Activated CD4-positive, alpha-beta T cell treated with anti-CD3 and anti-CD28 coated beads, Interleukin-10, Interleukin-2, amounts not matched to agents 100 ng/mL and 50 ng/mL, durations not matched to agents 16 hours and 8 hours (primary cell): ENCODE data around the gene TSC22D1.
"Not testable (repeated sequence)": the region's sequence is repeated elsewhere in the genome, so short reads cannot be mapped to it uniquely, and the experiment has no call there.

Experiments used
- DNase-seq: peaks from one replicate; pipeline ENCODE4 v3.0.0-alpha.2; 2020

TSC22D1 gene

DNA sequence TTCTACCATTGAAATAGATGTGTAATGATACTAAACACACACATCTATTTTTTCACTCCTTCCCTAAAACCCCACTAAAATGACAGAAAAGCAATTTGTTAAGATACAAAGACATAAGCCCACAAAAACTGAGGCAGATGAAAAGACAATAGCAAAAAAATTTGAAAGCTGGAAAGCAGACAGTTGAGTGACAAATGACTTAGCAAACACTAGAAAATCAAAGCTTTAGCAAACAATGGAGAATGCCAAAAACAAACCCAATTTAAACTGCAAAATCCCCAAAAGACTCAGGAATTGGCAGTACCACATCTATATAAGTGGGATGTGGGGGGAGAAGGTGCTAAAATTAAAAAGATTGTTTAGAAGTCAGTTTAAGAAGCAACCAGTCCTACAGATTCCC, 9.5 kb downstream of the TSC22D1 start:
- no peak for DNase-seq

DNA sequence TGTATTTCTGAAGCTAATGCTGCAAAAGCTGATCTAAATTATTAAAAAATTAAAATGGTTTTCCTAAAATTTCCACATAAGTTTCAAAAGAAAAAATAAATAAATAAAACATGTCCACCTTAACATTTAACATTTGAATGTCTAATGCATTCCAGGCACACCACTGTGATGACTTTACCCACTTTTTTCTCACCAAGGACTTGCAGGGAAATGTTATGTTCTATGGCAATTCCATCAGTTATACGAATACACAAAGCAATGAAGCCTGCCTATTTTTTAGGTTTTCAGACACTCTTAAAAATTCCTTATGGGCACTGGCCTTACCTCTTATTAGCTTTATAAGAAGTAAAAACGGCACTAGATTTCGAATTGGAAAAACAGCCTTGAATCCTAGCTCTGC, 10.2 kb downstream of the TSC22D1 start:
- no peak for DNase-seq

DNA sequence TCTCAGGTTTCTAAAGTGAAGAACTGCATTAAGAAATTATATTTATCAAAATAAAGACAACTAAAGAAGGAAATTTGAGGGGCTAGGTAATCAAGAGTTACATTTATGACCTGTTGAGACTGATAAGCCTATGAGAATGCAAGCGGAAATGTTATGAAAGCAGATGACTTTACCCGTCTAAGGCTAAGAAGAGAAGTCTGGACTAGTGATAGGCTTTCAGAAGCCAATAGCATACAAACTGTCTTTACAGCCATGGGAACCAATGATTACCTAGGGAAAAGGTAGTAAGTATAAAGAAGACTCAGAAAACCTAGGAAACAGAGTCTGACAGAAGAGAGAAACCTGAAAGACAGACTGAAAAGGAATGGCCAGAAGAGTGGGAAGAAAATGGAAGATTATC, 11.2 kb downstream of the TSC22D1 start:
- DNase-seq = no peak

DNA sequence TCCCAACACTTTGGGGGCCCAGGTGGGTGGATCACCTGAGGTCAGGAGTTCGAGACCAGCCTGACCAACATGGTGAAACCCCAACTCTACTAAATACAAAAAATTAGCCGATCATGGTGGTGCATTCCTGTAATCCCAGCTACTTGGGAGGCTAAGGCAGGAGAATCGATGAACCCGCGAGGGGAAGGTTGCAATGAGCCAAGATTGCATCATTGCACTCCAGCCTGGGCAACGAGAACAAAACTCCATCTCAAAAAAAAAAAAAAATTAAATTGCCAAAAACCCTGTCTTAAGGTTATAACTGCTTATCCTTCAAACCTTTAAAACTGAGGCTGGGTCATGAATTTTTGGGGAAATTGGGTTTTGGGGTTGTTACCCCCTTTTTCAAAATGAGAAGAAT, 13.3 kb downstream of the TSC22D1 start:
- not testable (repeated sequence) for DNase-seq

DNA sequence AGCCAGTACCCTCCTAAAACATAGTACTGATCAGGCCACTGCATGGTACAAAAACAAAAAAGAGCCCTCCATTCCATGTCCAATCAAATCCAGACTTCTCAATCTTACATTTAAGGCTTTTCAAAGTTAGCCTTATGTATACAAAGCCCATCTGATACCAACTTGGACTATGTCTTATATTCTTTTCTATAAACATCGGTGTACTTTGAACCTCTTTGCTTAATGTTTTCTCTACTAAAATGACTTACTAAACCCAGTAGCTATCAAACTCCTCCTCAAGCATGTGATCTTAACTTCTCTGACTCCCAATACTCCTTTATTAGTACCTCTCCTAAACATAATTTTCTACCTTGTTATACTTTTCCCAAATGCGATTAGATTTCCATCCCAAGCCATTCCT, 14.8 kb downstream of the TSC22D1 start:
- no peak for DNase-seq

DNA sequence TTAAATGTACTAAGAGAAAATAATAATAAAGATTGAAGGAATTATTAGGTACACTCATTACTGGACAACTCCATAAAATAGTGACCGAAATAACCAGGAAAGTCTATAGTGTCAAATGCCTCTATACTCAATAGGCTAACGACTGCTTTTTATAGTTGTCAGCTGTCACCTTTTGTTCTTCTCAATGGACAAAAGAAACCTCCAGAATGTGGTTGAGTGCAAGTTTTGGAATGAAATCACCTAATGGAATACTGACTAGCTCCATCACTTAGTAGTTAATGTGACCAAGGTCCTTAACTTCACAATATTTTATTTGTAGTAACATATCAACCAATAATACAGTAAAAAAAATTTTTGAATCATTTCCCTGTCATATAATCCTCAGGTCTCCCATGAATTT, 18.1 kb downstream of the TSC22D1 start:
- DNase-seq = no peak

DNA sequence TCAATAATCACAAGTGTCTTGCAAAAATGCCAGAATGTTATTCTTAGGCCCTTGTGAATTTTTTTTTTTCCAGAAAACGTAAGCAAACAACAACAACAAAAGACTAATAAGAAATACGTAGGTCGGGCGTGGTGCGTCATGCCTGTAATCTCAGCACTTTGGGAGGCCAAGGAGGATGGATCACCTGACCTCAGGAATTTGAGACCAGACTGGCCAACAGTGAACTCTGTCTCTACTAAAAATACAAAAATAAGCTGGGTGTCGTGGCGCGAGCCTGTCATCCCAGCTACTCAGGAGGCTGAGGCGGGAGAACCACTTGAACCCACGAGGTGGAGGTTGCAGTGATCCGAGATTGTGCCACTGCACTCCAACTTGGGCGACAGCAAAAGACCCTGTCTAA, 20.9 kb downstream of the TSC22D1 start:
- DNase-seq = no peak

DNA sequence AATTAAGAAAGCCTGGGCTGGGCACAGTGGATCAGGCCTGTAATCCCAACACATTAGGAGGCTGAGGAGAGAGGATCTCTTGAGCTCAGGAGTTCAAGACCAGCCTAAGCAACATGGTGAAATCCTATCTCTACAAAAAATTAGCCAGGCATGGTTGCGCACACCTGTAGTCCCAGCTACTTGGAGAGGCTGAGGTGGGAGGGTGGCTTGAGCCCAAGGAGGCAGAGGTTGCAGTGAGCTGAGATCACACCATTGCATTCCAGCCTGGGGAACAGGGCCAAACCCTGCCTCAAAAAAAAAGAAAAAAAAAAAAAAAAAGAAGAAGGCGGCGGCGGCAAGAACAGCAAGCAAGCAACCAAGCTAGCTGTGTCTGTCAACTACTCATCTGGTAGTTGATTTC, 26.7 kb downstream of the TSC22D1 start:
- no peak for DNase-seq

DNA sequence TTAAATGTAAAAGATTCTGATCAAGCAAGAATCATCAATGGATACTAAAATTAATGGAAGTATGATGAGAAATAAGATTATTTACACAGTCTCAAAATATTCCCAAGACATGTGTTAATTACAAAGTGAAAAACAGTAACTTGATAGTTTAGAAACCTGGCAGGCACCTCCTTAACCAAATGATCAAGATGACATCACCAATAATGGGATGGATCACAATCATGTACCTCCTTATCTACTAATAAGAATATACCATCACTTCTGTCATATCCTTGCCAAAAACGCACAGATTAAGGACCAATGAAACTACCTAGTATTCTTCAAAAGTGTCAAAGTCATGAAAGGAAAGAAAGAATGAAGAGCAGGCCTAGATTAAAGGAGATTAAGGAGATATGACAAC, 30.0 kb downstream of the TSC22D1 start:
- no peak for DNase-seq

DNA sequence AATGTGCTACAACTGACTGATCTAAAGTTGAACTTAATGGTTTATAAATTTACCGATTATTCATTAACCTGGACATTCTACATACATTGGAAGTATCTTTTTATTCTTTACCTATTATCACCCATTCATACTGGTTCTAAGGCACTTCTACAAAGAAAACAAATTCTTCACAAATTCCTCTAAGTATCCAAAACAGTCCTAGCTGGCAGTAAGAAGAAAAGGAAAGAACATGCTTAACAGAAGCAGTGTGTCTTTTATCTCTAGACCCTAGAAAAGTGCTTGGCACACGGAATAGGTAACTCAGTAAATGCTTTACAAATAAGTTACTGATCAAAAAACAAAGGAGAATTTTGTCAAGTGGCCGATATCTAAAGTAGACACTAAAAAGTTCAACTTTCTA, 32.8 kb downstream of the TSC22D1 start:
- DNase-seq = no peak

DNA sequence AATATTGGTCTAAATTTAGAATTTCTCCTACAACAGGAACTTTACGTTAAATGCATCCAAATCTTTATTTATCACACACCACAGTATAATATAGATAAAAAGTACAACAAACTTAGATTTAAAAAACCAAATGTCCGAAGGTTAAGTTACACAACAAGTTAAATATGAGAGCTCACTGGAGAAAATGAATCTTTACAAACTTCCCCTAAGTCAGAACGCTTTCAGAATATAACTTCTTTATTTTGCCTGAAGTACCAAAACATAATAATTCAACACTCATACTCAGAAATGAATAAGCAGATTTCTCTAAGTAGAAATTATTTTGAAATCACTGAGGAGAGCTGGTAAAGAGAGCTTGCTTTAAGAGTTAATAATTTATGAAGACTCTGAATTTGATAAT, 33.8 kb downstream of the TSC22D1 start:
- DNase-seq = no peak

DNA sequence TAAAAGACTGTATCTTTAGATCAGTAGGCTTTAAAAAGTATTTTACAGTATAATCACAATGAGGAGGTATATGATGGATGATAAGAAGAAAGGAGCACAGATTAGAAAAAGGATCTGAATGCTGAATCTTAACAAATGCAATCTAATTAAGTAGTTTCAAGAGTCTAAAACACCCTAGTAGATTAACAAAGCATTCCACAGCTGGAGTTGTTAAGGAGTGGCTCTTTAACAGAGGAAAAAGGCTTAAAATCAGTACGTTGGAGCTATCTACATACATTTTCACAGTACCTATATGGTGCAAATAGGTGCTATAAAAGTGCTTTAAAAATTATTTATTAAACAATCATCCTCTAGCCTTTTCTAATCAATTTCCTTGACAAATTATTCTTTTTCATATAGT, 34.5 kb downstream of the TSC22D1 start:
- DNase-seq = no peak

DNA sequence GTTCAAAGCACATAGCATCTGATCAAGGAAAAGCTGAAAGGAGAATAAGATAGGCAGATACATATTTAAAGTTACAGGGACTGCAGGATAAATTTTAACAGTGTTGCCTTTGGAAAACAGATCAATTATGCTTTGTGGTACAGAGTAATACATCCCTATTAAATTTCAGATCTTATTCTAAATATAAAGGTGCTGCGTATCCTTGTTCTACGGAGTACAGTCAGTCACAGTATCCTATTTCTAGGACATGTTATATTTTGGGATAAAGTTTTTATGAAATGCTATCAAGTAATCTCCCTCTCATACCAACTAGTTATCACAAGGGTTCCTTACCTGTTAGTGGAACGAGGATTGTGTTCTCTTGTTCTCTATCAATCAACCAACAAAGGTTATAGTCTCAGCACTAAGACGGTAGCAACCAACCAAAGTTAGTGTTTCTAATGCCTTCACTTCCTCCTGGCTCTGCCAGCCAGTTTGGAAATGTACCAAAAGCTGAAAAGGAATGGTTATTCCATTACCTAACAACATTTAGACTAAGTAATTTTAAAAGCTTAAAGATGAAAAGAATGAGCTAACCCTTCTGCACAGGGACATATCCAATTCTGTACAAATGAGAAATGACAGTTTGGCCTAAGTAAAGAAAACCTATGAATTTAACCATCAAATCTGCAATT, 35.2 kb downstream of the TSC22D1 start:
- DNase-seq = no peak

DNA sequence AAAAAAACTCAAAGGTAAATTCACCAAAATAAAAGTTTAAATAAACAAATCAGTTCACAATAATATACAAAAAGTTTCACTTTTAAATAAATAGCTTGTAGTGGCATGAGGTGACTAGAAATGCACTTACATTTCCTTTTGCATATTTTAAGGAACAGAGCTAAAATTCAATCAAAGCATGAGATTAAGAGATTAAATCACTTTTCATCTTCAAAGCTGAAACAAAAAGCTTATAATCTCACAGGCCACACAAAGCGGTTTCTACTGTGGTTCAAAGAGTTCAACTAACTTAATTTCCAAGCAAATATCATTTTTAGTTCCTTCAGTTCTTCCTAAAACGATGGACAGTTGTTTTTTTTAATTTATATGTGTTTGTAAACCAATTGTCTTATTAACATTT, 38.9 kb downstream of the TSC22D1 start:
- no peak for DNase-seq

DNA sequence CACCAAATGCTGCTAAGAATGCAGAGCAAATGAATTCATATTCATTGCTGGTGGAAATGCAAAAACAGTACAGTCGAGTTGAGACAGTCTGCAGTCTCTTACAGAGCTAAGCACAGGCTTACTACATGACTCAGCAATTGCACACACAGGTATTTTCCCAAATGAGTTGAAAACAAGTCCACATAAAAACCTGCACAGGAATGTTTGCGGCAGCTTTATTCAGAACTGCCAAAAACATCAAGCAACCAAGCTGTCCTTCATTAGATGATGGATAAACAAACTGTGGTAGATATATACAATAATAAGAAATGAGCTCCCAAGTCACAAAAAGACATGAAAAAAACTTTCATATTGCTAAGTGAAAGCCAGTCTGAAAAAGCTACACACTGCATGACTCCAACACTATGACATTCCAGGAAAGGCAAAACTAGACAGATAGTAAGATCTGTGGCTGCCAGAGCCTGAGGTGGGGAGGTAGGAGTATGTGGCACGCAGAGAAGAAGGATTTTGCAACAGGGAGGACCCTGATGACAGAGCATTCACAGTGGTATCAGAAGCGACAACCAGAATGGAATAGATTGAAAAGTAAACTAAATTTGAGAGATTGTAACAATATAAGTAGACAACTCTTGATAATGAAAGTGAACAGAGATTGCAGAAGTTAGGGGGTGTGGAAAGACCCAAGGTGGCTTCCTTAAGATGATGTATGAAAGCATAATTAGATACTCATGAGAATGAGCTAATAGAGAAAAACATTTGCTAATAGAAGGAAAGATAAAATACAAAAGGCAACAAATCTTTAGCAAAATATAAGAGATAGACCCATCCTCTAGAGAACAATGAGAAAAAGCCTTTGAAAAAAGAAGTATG, 52.7 kb downstream of the TSC22D1 start:
- DNase-seq = peak; percentile 3

DNA sequence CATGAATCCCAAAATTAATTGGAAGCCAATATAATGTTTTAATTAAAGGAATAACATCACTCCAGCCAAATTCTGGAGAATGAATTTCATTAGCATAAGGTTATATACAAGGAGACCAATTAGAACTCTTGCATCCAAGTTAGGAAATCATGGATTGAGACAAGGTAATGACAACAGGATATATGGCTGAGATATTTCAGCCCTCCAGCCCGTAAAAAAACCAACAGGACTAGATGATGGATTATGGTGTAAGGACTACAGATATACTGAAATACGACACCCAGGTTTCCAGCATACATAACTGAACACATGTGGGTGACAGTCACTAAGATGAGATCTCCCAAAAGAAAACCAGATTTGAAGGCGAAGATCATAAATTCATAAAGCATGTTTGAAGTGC, 56.5 kb downstream of the TSC22D1 start:
- DNase-seq = no peak

DNA sequence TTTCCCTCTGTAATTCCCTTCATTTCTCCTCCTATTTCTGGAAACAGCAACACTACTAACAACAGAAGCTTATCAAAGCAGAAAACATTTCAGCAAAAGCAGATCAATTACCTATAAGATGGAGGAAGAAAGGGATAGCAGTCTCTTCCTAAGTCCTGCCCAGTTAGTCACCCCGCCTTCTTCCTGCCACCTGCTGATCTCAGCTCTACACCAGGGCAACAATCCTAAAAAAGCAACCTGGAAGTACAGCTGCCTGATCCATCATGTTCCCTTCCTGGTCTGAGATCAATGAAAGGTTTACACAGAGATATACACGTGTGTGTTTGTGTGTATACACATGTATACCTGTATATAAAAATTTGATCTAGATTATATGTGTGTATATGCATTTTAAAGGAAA, 59.4 kb downstream of the TSC22D1 start:
- no peak for DNase-seq

DNA sequence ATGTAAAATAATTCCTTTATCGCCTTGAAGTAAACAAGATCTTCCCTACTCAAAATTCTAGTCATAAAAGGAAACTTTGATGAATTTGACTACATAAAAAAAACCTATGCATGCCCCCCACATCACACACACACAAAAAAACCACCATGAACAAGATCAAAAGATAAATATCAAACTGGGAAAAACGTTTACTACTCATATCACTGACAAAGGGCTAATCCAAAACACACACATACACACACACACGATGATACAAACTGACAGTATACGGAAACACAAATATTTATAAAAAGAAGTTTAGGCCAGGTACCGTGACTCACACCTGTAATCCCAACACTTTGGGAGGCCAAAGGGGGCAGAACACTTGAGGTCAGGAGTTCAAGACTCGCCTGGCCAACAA, 61.9 kb downstream of the TSC22D1 start:
- no peak for DNase-seq

DNA sequence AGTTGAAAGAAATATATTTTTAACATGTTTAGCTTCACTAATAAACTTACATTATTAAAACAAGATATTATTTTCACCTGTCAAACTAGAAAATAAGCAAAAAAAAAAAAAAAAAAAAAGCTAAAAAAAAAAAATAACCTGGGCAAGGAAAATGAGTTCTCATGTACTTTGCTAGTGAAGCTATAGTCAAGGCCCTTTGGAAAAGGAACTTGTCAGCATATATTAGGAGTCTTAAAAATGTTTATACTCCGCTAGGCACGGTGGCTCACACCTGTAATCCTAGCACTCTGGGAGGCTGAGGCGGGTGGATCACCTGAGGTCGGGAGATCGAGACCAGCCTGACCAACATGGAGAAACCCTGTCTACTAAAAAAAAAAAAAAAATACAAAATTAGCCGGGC, 66.3 kb downstream of the TSC22D1 start:
- not testable (repeated sequence) for DNase-seq

DNA sequence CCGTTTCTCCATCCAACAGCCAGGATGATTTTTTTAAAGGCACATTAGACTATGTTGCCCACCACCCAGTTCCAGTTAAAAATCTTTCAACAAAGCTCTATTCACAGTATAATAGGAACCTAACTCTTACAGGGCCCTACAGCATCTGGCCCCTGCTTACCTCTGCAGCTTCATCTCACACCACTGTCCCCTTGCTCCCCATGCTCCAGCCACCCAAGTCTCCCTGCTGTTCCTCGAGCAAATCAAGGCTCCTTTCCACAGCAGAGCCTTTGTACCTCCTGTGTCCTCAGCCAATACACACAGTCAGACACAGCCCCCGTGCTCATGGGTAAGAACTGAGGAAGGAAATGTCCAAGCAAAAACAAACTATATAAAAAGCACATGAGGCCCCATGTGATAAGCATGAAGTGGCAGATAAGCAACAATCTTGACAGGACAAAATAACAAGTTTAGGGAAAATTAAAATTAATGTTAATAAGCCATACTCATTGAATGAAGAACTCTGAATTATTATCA, 67.5 kb downstream of the TSC22D1 start:
- DNase-seq = no peak

DNA sequence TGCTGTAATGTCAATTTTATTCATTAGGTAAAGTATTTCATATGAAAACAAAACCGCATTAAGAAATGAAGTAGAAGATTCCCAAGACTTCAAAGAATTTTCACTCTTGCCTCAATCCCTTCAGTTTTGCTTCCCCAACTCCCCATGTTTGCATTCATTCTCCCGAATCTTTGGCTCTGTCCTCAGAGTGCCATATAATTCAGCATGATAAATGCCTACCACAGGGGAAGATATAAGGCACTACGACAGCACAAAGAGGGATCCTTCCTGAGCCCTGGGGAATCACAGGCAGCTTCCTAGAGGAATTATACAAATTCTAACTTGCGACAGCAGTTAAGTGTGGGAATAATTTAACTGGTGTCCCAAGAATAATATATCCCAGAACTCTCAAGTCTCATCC, 68.5 kb downstream of the TSC22D1 start:
- DNase-seq = no peak

DNA sequence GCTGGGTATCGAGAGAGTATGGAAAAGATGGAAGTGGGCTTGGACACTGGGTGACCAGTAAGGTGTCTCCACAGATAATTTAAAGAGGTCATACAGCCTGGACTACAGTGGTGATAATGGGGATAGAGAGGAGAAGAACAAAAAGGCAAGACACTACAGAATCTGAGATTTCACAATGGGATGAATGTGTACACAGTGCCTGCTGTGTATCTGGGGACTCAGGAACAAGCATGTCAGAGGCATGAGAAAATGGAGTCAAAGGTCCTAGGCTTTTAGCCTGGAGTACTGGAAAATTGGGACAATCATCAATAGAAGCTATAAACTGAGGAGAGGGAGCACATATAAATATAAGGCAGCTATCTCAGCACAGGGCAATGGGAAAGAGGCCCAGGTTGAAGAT, 69.4 kb downstream of the TSC22D1 start:
- DNase-seq = no peak

DNA sequence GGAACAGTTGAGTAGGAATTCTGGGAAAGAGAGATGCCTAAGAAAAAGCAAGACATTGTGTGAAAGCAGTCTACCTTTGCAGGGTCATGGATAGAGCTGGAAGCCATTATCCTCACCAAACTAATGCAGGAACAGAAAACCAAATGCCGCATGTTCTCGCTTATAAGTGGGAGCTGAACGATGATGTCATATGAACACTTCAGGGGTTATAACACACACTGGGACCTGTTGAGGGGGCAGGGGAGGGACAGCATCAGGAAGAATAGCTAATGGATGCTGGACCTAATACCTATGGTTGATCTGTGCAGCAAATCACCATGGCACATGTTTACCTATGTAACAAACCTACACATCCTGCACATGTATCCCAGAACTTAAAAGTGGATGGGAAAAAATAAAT, 69.9 kb downstream of the TSC22D1 start:
- no peak for DNase-seq

DNA sequence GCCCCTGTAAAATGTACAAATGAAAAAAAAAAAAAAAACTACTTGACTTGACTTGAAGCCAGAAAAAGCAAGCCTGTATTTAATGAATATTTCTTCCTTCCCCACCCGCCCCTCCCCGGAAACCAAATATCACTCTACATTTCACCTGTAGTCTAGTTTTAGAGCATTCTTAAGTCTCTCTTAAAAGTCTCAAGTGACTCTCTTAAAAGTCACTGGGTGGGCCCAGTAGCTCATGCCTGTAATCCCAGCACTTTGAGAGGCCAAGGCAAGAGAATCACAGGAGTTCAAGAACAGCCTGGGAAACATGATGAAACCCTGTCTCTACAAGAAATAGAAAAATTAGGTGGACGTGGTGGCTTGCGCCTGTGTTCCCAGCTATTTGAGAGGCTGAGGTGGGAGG, 72.0 kb downstream of the TSC22D1 start:
- no peak for DNase-seq

DNA sequence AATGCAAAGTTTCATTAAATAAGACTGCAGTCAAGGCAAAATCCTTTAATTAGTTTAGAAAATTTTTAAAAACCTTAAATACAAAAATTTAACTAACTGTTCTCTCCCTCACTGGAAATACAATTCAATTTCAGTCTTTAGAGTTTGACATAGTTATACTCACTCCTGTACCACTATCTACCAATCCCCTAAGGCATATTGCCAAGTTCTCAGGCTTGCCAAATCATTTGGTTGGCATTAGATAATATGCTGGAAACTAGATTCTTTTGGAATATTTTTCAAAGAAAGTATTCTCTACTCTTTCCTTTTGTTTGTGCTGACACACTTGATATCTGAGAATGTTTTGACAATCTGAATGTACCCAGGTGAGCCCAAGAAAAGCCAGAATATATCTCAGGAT, 77.2 kb downstream of the TSC22D1 start:
- DNase-seq = no peak
